ENCODE results near the gene MS4A7.
A peak's percentile ranks its signal among the peaks of the same experiment; 100 is the strongest.

MS4A7 gene

GRCh38 chr11:60357771-60358170, 20.6 kb upstream of the MS4A7 start:
- Histone ChIP-seq H3K36me3 (ENCODE audit: insufficient read depth, low read length) (no peaks in the 10 kb centered on the region), H3K4me2 (ENCODE audit: insufficient read depth, low read length) (no peak overlapping the region), H3K27me3 (ENCODE audit: insufficient read depth, low read length, poor library complexity) (no peaks in the 10 kb centered on the region), H4K20me1 (ENCODE audit: insufficient read depth, low read length) (no peaks in the 10 kb centered on the region), H3K79me2 (ENCODE audit: insufficient read depth, low read length) (no peaks in the 10 kb centered on the region), H3K9me3 (ENCODE audit: insufficient read depth, low read length, severe bottlenecking) (peaks cover 38% of the 10 kb centered on the region), H3K4me1 (ENCODE audit: insufficient read depth, low read length) (no peaks in the 10 kb centered on the region), H2AFZ (ENCODE audit: low read depth, low read length) (no peak overlapping the region), H3K27ac (ENCODE audit: low read length) (no peak overlapping the region), H3K9ac (ENCODE audit: low read depth, low read length) (no peak overlapping the region), H3K4me3 (ENCODE audit: low read depth in 1 of 2, low read length in 2 of 2) (no peak overlapping the region)
- DNase-seq: no peak
- no peak for ATAC-seq (ENCODE audit: insufficient read depth, low read depth)
- TF ChIP-seq CTCF (IDR thresholded peaks at IDR 0.05; ENCODE audit: borderline replicate concordance, extremely low read depth, low read length, poor library complexity, severe bottlenecking): no peak
- no peak for TF ChIP-seq EZH2 (IDR thresholded peaks at IDR 0.05; ENCODE audit: borderline replicate concordance, low read depth, low read length, severe bottlenecking)

- ATAC-seq (ENCODE audit: insufficient read depth, low read depth): no peak
- Histone ChIP-seq H3K27me3 (ENCODE audit: insufficient read depth, low read length, poor library complexity) (no peaks in the 10 kb centered on the region), H3K79me2 (ENCODE audit: insufficient read depth, low read length) (no peaks in the 10 kb centered on the region), H4K20me1 (ENCODE audit: insufficient read depth, low read length) (no peaks in the 10 kb centered on the region), H3K4me3 (ENCODE audit: low read depth in 1 of 2, low read length in 2 of 2) (peak overlapping the region in 1 of 2 experiments; percentile 21; a peak in 1 of 4 replicates), H3K36me3 (ENCODE audit: insufficient read depth, low read length) (no peaks in the 10 kb centered on the region), H2AFZ (ENCODE audit: low read depth, low read length) (no peak overlapping the region), H3K4me2 (ENCODE audit: insufficient read depth, low read length) (no peak overlapping the region), H3K27ac (ENCODE audit: low read length) (no peak overlapping the region), H3K9ac (ENCODE audit: low read depth, low read length) (no peak overlapping the region), H3K9me3 (ENCODE audit: insufficient read depth, low read length, severe bottlenecking) (peaks cover 27% of the 10 kb centered on the region), H3K4me1 (ENCODE audit: insufficient read depth, low read length) (no peaks in the 10 kb centered on the region)
- no peak for TF ChIP-seq CTCF (IDR thresholded peaks at IDR 0.05; ENCODE audit: borderline replicate concordance, extremely low read depth, low read length, poor library complexity, severe bottlenecking)
- TF ChIP-seq EZH2 (IDR thresholded peaks at IDR 0.05; ENCODE audit: borderline replicate concordance, low read depth, low read length, severe bottlenecking): no peak
- DNase-seq: peak; percentile 5
These were observed 17.7 kb upstream of the MS4A7 start for GRCh38 chr11:60360621-60361020.

- Histone ChIP-seq H4K20me1 (ENCODE audit: insufficient read depth, low read length) (no peaks in the 10 kb centered on the region), H3K9ac (ENCODE audit: low read depth, low read length) (no peak overlapping the region), H3K27ac (ENCODE audit: low read length) (no peak overlapping the region), H3K4me1 (ENCODE audit: insufficient read depth, low read length) (no peaks in the 10 kb centered on the region), H3K27me3 (ENCODE audit: insufficient read depth, low read length, poor library complexity) (no peaks in the 10 kb centered on the region), H2AFZ (ENCODE audit: low read depth, low read length) (no peak overlapping the region), H3K79me2 (ENCODE audit: insufficient read depth, low read length) (no peaks in the 10 kb centered on the region), H3K36me3 (ENCODE audit: insufficient read depth, low read length) (no peaks in the 10 kb centered on the region), H3K4me3 (ENCODE audit: low read depth in 1 of 2, low read length in 2 of 2) (no peak overlapping the region), H3K9me3 (ENCODE audit: insufficient read depth, low read length, severe bottlenecking) (peaks cover 27% of the 10 kb centered on the region), H3K4me2 (ENCODE audit: insufficient read depth, low read length) (no peak overlapping the region)
- ATAC-seq (ENCODE audit: insufficient read depth, low read depth) (no peak), DNase-seq (no peak)
- no peak for TF ChIP-seq EZH2 (IDR thresholded peaks at IDR 0.05; ENCODE audit: borderline replicate concordance, low read depth, low read length, severe bottlenecking)
- no peak for TF ChIP-seq CTCF (IDR thresholded peaks at IDR 0.05; ENCODE audit: borderline replicate concordance, extremely low read depth, low read length, poor library complexity, severe bottlenecking)
These were observed 16.1 kb upstream of the MS4A7 start for GRCh38 chr11:60362241-60362640.
